ENCODE results near the gene REX1BD. TPM values are rescaled to one million over a fixed set of nuclear protein-coding genes. Genes with fewer than 3 reads are reported as not detected.

Gene REX1BD
- total and polyA plus RNA-seq, 10 of the 15 experiments (the other 5 are each of a cell fraction or from before 2014, with no cell fraction given): 1.1 to 101 (median 35.0) TPM

GRCh38 chr19:18571564-18572344 lies 16.8 kb upstream of the REX1BD start, which contains the start of gene UBA52 (continued):
- TF ChIP-seq ZNF274 (IDR thresholded peaks at IDR 0.05; ENCODE audit: insufficient read depth, insufficient read length) (no peak), LARP7 (IDR thresholded peaks at IDR 0.05) (peak; percentile 96), DPF2 (IDR thresholded peaks at IDR 0.05) (peak; percentile 81), ZNF384 (IDR thresholded peaks at IDR 0.05; ENCODE audit: borderline replicate concordance, low read depth, low read length) (no peak; the same call in 1 of the 2 replicates), RBBP5 (conservative IDR thresholded peaks at IDR 0.05) (no peak), ZNF24 (IDR thresholded peaks at IDR 0.05) (no peak), NFIC (IDR thresholded peaks at IDR 0.05; ENCODE audit: low read depth, low read length) (no peak), CHD1 (IDR thresholded peaks at IDR 0.05; ENCODE audit: low read depth, low read length) (no peak), TBL1XR1 (IDR thresholded peaks at IDR 0.05; ENCODE audit: low read depth, low read length) (no peak), SIX5 (IDR thresholded peaks at IDR 0.05; ENCODE audit: low read depth, low read length, severe bottlenecking) (peak; percentile 81), SMAD5 (IDR thresholded peaks at IDR 0.05; ENCODE audit: low read depth) (peak; percentile 93), JUNB (IDR thresholded peaks at IDR 0.05) (no peak), PAX5 (IDR thresholded peaks at IDR 0.05; ENCODE audit: borderline replicate concordance, low read depth, low read length) (peak; percentile 59; the same call in 1 of the 2 replicates), RAD21 (IDR thresholded peaks at IDR 0.05; ENCODE audit: insufficient read depth, low read depth, low read length) (no peak), POLR2AphosphoS2 (IDR thresholded peaks at IDR 0.05; ENCODE audit: low read depth, low read length) (peak; percentile 93; the same call in 1 of the 2 replicates), BCL11A (IDR thresholded peaks at IDR 0.05; ENCODE audit: low read depth, low read length) (no peak), SREBF2 (IDR thresholded peaks at IDR 0.05; ENCODE audit: low read length) (no peak)
- TF ChIP-seq, protein P1, sequence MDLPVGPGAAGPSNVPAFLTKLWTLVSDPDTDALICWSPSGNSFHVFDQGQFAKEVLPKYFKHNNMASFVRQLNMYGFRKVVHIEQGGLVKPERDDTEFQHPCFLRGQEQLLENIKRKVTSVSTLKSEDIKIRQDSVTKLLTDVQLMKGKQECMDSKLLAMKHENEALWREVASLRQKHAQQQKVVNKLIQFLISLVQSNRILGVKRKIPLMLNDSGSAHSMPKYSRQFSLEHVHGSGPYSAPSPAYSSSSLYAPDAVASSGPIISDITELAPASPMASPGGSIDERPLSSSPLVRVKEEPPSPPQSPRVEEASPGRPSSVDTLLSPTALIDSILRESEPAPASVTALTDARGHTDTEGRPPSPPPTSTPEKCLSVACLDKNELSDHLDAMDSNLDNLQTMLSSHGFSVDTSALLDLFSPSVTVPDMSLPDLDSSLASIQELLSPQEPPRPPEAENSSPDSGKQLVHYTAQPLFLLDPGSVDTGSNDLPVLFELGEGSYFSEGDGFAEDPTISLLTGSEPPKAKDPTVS (IDR thresholded peaks at IDR 0.05; ENCODE audit: low read depth, low read length): no peak
- TF ChIP-seq, protein P2, sequence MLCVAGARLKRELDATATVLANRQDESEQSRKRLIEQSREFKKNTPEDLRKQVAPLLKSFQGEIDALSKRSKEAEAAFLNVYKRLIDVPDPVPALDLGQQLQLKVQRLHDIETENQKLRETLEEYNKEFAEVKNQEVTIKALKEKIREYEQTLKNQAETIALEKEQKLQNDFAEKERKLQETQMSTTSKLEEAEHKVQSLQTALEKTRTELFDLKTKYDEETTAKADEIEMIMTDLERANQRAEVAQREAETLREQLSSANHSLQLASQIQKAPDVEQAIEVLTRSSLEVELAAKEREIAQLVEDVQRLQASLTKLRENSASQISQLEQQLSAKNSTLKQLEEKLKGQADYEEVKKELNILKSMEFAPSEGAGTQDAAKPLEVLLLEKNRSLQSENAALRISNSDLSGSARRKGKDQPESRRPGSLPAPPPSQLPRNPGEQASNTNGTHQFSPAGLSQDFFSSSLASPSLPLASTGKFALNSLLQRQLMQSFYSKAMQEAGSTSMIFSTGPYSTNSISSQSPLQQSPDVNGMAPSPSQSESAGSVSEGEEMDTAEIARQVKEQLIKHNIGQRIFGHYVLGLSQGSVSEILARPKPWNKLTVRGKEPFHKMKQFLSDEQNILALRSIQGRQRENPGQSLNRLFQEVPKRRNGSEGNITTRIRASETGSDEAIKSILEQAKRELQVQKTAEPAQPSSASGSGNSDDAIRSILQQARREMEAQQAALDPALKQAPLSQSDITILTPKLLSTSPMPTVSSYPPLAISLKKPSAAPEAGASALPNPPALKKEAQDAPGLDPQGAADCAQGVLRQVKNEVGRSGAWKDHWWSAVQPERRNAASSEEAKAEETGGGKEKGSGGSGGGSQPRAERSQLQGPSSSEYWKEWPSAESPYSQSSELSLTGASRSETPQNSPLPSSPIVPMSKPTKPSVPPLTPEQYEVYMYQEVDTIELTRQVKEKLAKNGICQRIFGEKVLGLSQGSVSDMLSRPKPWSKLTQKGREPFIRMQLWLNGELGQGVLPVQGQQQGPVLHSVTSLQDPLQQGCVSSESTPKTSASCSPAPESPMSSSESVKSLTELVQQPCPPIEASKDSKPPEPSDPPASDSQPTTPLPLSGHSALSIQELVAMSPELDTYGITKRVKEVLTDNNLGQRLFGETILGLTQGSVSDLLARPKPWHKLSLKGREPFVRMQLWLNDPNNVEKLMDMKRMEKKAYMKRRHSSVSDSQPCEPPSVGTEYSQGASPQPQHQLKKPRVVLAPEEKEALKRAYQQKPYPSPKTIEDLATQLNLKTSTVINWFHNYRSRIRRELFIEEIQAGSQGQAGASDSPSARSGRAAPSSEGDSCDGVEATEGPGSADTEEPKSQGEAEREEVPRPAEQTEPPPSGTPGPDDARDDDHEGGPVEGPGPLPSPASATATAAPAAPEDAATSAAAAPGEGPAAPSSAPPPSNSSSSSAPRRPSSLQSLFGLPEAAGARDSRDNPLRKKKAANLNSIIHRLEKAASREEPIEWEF (IDR thresholded peaks at IDR 0.05; ENCODE audit: insufficient replicate concordance, low read depth, low read length): no peak
- TF ChIP-seq, protein P3, sequence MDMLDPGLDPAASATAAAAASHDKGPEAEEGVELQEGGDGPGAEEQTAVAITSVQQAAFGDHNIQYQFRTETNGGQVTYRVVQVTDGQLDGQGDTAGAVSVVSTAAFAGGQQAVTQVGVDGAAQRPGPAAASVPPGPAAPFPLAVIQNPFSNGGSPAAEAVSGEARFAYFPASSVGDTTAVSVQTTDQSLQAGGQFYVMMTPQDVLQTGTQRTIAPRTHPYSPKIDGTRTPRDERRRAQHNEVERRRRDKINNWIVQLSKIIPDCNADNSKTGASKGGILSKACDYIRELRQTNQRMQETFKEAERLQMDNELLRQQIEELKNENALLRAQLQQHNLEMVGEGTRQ (IDR thresholded peaks at IDR 0.05; ENCODE audit: borderline replicate concordance, low read depth, low read length): peak; percentile 89
- TF ChIP-seq, protein P4, sequence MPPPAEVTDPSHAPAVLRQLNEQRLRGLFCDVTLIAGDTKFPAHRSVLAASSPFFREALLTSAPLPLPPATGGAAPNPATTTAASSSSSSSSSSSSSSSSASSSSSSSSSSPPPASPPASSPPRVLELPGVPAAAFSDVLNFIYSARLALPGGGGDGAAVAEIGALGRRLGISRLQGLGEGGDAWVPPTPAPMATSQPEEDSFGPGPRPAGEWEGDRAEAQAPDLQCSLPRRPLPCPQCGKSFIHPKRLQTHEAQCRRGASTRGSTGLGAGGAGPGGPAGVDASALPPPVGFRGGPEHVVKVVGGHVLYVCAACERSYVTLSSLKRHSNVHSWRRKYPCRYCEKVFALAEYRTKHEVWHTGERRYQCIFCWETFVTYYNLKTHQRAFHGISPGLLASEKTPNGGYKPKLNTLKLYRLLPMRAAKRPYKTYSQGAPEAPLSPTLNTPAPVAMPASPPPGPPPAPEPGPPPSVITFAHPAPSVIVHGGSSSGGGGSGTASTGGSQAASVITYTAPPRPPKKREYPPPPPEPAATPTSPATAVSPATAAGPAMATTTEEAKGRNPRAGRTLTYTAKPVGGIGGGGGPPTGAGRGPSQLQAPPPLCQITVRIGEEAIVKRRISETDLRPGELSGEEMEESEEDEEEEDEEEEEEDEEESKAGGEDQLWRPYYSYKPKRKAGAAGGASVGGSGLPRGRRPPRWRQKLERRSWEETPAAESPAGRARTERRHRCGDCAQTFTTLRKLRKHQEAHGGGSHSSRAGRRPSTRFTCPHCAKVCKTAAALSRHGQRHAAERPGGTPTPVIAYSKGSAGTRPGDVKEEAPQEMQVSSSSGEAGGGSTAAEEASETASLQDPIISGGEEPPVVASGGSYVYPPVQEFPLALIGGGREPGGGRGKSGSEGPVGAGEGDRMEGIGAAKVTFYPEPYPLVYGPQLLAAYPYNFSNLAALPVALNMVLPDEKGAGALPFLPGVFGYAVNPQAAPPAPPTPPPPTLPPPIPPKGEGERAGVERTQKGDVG (CRISPR knock-in tag; IDR thresholded peaks at IDR 0.05): no peak

Data from GM12878 (cell line).